HepG2 (cell line): ENCODE results near the gene RNF150. TPM values are rescaled to one million over a fixed set of nuclear protein-coding genes. Genes with fewer than 3 reads are reported as not detected.

Source experiments
- ATAC-seq: fragments of 200-7000 bp; cut with Tn5 transposase; 3 replicates; pipeline ENCODE4 v1.9.1; 2020; ENCODE audit warnings: mild to moderate bottlenecking, moderate library complexity
- BruUV-seq: library from RNA; stranded (reverse); fragments of 400-500 nt; replicated peaks from 2 replicates; lab custom pipeline; 2021; lab: Mats Ljungman, UMichigan
- CTCF ChIA-PET: fragments of 300-600 bp; formaldehyde crosslinking; extraction: SDS; loops from one replicate; lab custom pipeline; 2021; ENCODE audit warnings: low total read pairs, inconsistent platforms, low intra/inter-chr PET ratio; lab: Yijun Ruan, JAX
- POLR2A ChIA-PET: fragments of 350-600 bp; sonication (Branson Sonifier 250); formaldehyde crosslinking; loops from one replicate; lab custom pipeline; 2020; ENCODE audit warnings: antibody characterized with exemption, inconsistent platforms; lab: Yijun Ruan, JAX
- DNase-seq: peaks from one replicate; pipeline ENCODE4 v3.0.0-alpha.2; 2015; ENCODE audit warnings: low spot score
- FAIRE-seq: peaks from 3 replicates; lab custom pipeline; 2011; peaks lifted over from hg19 to GRCh38; lab: Jason Lieb, UNC
- H2AFZ ChIP-seq: one replicate; pipeline ENCODE4 v1.6.1; 2011; ENCODE audit warnings: low read length, inconsistent platforms
- H3K27ac ChIP-seq: fragments of 300-600 bp; 3 replicates; pipeline ENCODE4 v1.8.0; 2011; ENCODE audit warnings: mixed run types, mild to moderate bottlenecking, mixed read lengths, low read length, inconsistent platforms; ENCODE audit not compliant: insufficient read depth; ENCODE audit errors: extremely low read length
- H3K27me3 ChIP-seq, 2 experiments: fragments of 200-600 bp in 1 of 2; 2 replicates in 1 of 2; 3 replicates in 1 of 2; pipeline versions ENCODE4 v1.6.0 to v1.8.0; 2011; ENCODE audit warnings: low read length in 2 of 2, mild to moderate bottlenecking in 2 of 2, moderate library complexity in 2 of 2, inconsistent platforms in 1 of 2; ENCODE audit not compliant: insufficient read depth in 2 of 2, control insufficient read depth in 1 of 2
- H3K36me3 ChIP-seq, 2 experiments: fragments of 200-600 bp in 1 of 2; replicated peaks in 1 of 2; 2 replicates in 1 of 2; 3 replicates in 1 of 2; pipeline versions ENCODE4 v1.5.1 to v1.8.0; 2011; ENCODE audit warnings: low read length in 2 of 2, inconsistent platforms in 1 of 2; ENCODE audit not compliant: insufficient read depth in 2 of 2, control insufficient read depth in 1 of 2
- H3K4me1 ChIP-seq: 2 replicates; pipeline ENCODE4 v1.5.1; 2012; ENCODE audit warnings: low read length, inconsistent platforms; ENCODE audit not compliant: insufficient read depth
- H3K4me2 ChIP-seq: 2 replicates; pipeline ENCODE4 v1.6.0; 2011; ENCODE audit warnings: low read depth, low read length, inconsistent platforms
- H3K4me3 ChIP-seq, 3 experiments: fragments of 200-600 bp in 1 of 3; sonication (generic), shearing (Covaris generic) in 1 of 3; replicated peaks in 1 of 3; 2 replicates each; pipeline ENCODE4 v1.5.1; 2011 to 2016; ENCODE audit warnings: low read length in 3 of 3, inconsistent platforms in 2 of 3, low read depth in 2 of 3, mild to moderate bottlenecking in 2 of 3, control low read depth in 1 of 3, mixed read lengths in 1 of 3; ENCODE audit not compliant: insufficient read depth in 1 of 3
- H3K79me2 ChIP-seq: one replicate; pipeline ENCODE4 v1.6.1; 2011; ENCODE audit warnings: low read length, inconsistent platforms; ENCODE audit not compliant: insufficient read depth
- H3K9ac ChIP-seq: 2 replicates; pipeline ENCODE4 v1.6.0; 2011; ENCODE audit warnings: mild to moderate bottlenecking, low read depth, low read length, inconsistent platforms; ENCODE audit not compliant: insufficient read depth
- H3K9me3 ChIP-seq: 2 replicates; pipeline ENCODE4 v1.5.1; 2012; ENCODE audit warnings: mild to moderate bottlenecking, low read length
- H4K20me1 ChIP-seq: 2 replicates; pipeline ENCODE4 v1.6.0; 2011; ENCODE audit warnings: inconsistent platforms, mild to moderate bottlenecking, low read length, moderate library complexity; ENCODE audit not compliant: insufficient read depth
- CAMTA2 ChIP-seq: sonication (generic); formaldehyde crosslinking; IDR thresholded peaks from 2 replicates; pipeline ENCODE4 v1.4.0; 2020; ENCODE audit warnings: mild to moderate bottlenecking, missing genetic modification reagents, borderline replicate concordance
- NFE2L1 ChIP-seq: sonication (generic); formaldehyde crosslinking; IDR thresholded peaks from 2 replicates; pipeline ENCODE4 v1.4.0; 2020; ENCODE audit warnings: missing genetic modification reagents, mild to moderate bottlenecking, borderline replicate concordance
- TMF1 ChIP-seq: sonication (generic); formaldehyde crosslinking; IDR thresholded peaks from 2 replicates; pipeline ENCODE4 v1.8.1; 2022; ENCODE audit warnings: low read depth, missing genetic modification reagents
- ZBTB33 ChIP-seq: sonication (generic); formaldehyde crosslinking; IDR thresholded peaks from 2 replicates; pipeline ENCODE4 v1.4.0; 2020; ENCODE audit warnings: missing genetic modification reagents
- ZNF510 ChIP-seq: sonication (generic); formaldehyde crosslinking; IDR thresholded peaks from 2 replicates; pipeline ENCODE4 v1.4.0; 2020; ENCODE audit warnings: low read depth, mild to moderate bottlenecking, missing genetic modification reagents
- WGBS: methylation state at CpG from one replicate; pipeline ENCODE4 v1.1.6; 2017; ENCODE audit warnings: low lambda C conversion rate; 5-methylcytosine and 5-hydroxymethylcytosine counted together
- in situ Hi-C: cut with HindIII; loops from 2 replicates; pipeline ENCODE4 v1.10.0; 2017; ENCODE audit warnings: low pct_unique_long_range_greater_than_20kb; ENCODE audit not compliant: extremely low pct_ligation_motif_present
- intact Hi-C: fragments of 100-400 bp; cut with micrococcal nuclease; formaldehyde crosslinking; loops from one replicate; pipeline ENCODE4 v1.10.0; 2022; ENCODE audit not compliant: unreplicated experiment
- polyA plus RNA-seq, 8 experiments: library from polyadenylated mRNA; depleted of rRNA in 3 of 8; stranded (reverse) in 7 of 8; unstranded in 1 of 8; fragments of >200 nt; fragmentation: Illumina TruSeq in 4 of 8; extraction: Trizol in 4 of 8; gene quantifications; 2 replicates each; pipeline versions ENCODE4 v1.2.1 to v1.2.3, GENCODE V29; 2011 to 2016; ENCODE audit warnings: low read depth in 4 of 8, missing spikeins in 1 of 8, mixed read lengths in 1 of 8; ENCODE audit not compliant: insufficient read depth in 1 of 8
- total RNA-seq, 5 experiments: library from RNA; depleted of rRNA; stranded (reverse); fragments of >200 nt; fragmentation: Illumina TruSeq; extraction: Trizol; gene quantifications; 2 replicates each; pipeline ENCODE4 v1.2.3, GENCODE V29; 2016; ENCODE audit warnings: low read depth in 1 of 5
- TF ChIP-seq, protein P1 (sequence below): sonication (generic); formaldehyde crosslinking; IDR thresholded peaks from 2 replicates; pipeline ENCODE4 v1.8.1; 2023; ENCODE audit warnings: missing genetic modification reagents, inconsistent platforms, borderline replicate concordance
- TF ChIP-seq, protein P2 (sequence below): sonication (generic); formaldehyde crosslinking; IDR thresholded peaks from 2 replicates; pipeline ENCODE4 v1.5.0; 2020; ENCODE audit warnings: missing genetic modification reagents
- TF ChIP-seq, protein P3 (sequence below): IDR thresholded peaks from 2 replicates; pipeline ENCODE4 v1.6.1; 2018; ENCODE audit warnings: missing genetic modification reagents, mild to moderate bottlenecking, missing compliant biosample characterization
- TF ChIP-seq, protein P4 (sequence below): sonication (generic); formaldehyde crosslinking; conservative IDR thresholded peaks from 2 replicates; pipeline ENCODE4 v1.4.0; 2020; ENCODE audit warnings: missing genetic modification reagents

The RNF150 gene
- total and polyA plus RNA-seq, 2 of the 13 experiments (the other 11 are each of a cell fraction or from before 2014, with no cell fraction given), result 0.02 to 0.03 TPM

- H3K27ac ChIP-seq, result no peak overlapping the region
- H3K4me3 ChIP-seq, result no peak overlapping the region
- FAIRE-seq (no peak), DNase-seq (no peak), ATAC-seq (no peak)
- no peaks in the 10 kb centered on the region for H3K79me2 ChIP-seq
- no peaks in the 10 kb centered on the region for H4K20me1 ChIP-seq
- CTCF ChIA-PET, result no interaction called here
- no peaks in the 10 kb centered on the region for H3K27me3 ChIP-seq
- no peaks in the 10 kb centered on the region; the same call in 1 of the 2 replicates for H3K9me3 ChIP-seq
- H3K36me3 ChIP-seq, result no peaks in the 10 kb centered on the region
- H3K9ac ChIP-seq, result no peak overlapping the region
- in situ Hi-C loops, result no loop called here
- H3K4me1 ChIP-seq, result no peaks in the 10 kb centered on the region
- intact Hi-C loops, result no loop called here
- H3K4me2 ChIP-seq, result no peak overlapping the region
- BruUV-seq, result no TSS peak
- 8% methylated on average over 1 of the region's 1 CpG for WGBS
- POLR2A ChIA-PET, result no interaction called here
- H2AFZ ChIP-seq, result no peak overlapping the region
- TF ChIP-seq TMF1 (CRISPR knock-in tag) (no peak), ZBTB33 (CRISPR knock-in tag) (no peak), CAMTA2 (no peak), ZNF510 (CRISPR knock-in tag) (no peak), NFE2L1 (CRISPR knock-in tag) (no peak)
- TF ChIP-seq, protein P1, sequence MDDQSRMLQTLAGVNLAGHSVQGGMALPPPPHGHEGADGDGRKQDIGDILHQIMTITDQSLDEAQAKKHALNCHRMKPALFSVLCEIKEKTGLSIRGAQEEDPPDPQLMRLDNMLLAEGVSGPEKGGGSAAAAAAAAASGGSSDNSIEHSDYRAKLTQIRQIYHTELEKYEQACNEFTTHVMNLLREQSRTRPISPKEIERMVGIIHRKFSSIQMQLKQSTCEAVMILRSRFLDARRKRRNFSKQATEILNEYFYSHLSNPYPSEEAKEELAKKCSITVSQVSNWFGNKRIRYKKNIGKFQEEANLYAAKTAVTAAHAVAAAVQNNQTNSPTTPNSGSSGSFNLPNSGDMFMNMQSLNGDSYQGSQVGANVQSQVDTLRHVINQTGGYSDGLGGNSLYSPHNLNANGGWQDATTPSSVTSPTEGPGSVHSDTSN (CRISPR knock-in tag), result no peak
- TF ChIP-seq, protein P2, sequence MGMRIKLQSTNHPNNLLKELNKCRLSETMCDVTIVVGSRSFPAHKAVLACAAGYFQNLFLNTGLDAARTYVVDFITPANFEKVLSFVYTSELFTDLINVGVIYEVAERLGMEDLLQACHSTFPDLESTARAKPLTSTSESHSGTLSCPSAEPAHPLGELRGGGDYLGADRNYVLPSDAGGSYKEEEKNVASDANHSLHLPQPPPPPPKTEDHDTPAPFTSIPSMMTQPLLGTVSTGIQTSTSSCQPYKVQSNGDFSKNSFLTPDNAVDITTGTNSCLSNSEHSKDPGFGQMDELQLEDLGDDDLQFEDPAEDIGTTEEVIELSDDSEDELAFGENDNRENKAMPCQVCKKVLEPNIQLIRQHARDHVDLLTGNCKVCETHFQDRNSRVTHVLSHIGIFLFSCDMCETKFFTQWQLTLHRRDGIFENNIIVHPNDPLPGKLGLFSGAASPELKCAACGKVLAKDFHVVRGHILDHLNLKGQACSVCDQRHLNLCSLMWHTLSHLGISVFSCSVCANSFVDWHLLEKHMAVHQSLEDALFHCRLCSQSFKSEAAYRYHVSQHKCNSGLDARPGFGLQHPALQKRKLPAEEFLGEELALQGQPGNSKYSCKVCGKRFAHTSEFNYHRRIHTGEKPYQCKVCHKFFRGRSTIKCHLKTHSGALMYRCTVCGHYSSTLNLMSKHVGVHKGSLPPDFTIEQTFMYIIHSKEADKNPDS (CRISPR knock-in tag), result no peak
- TF ChIP-seq, protein P3, sequence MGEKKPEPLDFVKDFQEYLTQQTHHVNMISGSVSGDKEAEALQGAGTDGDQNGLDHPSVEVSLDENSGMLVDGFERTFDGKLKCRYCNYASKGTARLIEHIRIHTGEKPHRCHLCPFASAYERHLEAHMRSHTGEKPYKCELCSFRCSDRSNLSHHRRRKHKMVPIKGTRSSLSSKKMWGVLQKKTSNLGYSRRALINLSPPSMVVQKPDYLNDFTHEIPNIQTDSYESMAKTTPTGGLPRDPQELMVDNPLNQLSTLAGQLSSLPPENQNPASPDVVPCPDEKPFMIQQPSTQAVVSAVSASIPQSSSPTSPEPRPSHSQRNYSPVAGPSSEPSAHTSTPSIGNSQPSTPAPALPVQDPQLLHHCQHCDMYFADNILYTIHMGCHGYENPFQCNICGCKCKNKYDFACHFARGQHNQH (CRISPR knock-in tag), result no peak
- TF ChIP-seq, protein P4, sequence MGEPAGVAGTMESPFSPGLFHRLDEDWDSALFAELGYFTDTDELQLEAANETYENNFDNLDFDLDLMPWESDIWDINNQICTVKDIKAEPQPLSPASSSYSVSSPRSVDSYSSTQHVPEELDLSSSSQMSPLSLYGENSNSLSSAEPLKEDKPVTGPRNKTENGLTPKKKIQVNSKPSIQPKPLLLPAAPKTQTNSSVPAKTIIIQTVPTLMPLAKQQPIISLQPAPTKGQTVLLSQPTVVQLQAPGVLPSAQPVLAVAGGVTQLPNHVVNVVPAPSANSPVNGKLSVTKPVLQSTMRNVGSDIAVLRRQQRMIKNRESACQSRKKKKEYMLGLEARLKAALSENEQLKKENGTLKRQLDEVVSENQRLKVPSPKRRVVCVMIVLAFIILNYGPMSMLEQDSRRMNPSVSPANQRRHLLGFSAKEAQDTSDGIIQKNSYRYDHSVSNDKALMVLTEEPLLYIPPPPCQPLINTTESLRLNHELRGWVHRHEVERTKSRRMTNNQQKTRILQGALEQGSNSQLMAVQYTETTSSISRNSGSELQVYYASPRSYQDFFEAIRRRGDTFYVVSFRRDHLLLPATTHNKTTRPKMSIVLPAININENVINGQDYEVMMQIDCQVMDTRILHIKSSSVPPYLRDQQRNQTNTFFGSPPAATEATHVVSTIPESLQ (CRISPR knock-in tag), result no peak
- TF ChIP-seq, all 625 proteins: peak for 0
Observed at GRCh38 chr4:140875746-140876452, 257.4 kb downstream of the RNF150 start.
